Thyroid gland (tissue), 4 donors: Measurements from ENCODE around the gene PRSS48. TPM values are rescaled to one million over a fixed set of nuclear protein-coding genes. Genes with fewer than 3 reads are reported as not detected.

Experiments used
- DNase-seq, 2 donors: peaks; one replicate each; pipeline ENCODE4 v3.0.0-alpha.2; 2019
- H3K27ac ChIP-seq, 3 donors: fragments of 200-600 bp; sonication (generic); 1 replicate in 2 of 3; 2 replicates in 1 of 3; pipeline ENCODE4 v1.5.1; 2016 to 2019; ENCODE audit warnings: mild to moderate bottlenecking in 1 of 3, moderate library complexity in 1 of 3
- H3K27me3 ChIP-seq: fragments of 200-600 bp; sonication (generic); one replicate; pipeline ENCODE4 v1.5.1; 2019
- H3K36me3 ChIP-seq, 2 donors: fragments of 200-600 bp; sonication (generic); one replicate each; pipeline ENCODE4 v1.5.1; 2016 to 2019
- H3K4me1 ChIP-seq, 2 donors: fragments of 200-600 bp; sonication (generic); one replicate each; pipeline ENCODE4 v1.5.1; 2017 to 2019
- H3K4me3 ChIP-seq, 3 donors: fragments of 200-600 bp; sonication (generic); replicated peaks in 1 of 3; 1 replicate in 2 of 3; 2 replicates in 1 of 3; pipeline ENCODE4 v1.5.1; 2016; ENCODE audit warnings: mild to moderate bottlenecking in 1 of 3
- H3K9me3 ChIP-seq: fragments of 200-600 bp; sonication (generic); one replicate; pipeline ENCODE4 v1.5.1; 2017
- CTCF ChIP-seq, 6 experiments: fragments of 200-600 bp in 3 of 6; fragments of 450-650 bp in 3 of 6; sonication (generic) in 3 of 6; IDR thresholded peaks; one replicate each; pipeline ENCODE4 v1.5.1; 2016 to 2019; ENCODE audit warnings: antibody characterized with exemption in 6 of 6, mild to moderate bottlenecking in 2 of 6, inconsistent platforms in 1 of 6, moderate library complexity in 1 of 6
- POLR2A ChIP-seq, 2 donors: fragments of 450-650 bp; IDR thresholded peaks; one replicate each; pipeline ENCODE4 v1.6.1; 2017; ENCODE audit warnings: antibody characterized with exemption in 2 of 2, mild to moderate bottlenecking in 2 of 2, moderate library complexity in 1 of 2
- WGBS, 2 donors: methylation state at CpG; one replicate each; pipeline ENCODE4 v1.1.5; 2017; 5-methylcytosine and 5-hydroxymethylcytosine counted together
- intact Hi-C: fragments of 100-400 bp; cut with DNase I; formaldehyde crosslinking; loops from one replicate; pipeline ENCODE4 v1.15.1; 2023
- total RNA-seq, 4 donors: library from RNA; depleted of rRNA; stranded (reverse); fragments of >200 nt; gene quantifications; one replicate each; pipeline ENCODE4 v1.2.3, GENCODE V29; 2016

PRSS48 gene
- total RNA-seq, 4 donors from 2014 or later: not detected

GRCh38 chr4:151259752-151260151, 17.2 kb upstream of the PRSS48 start:
- no peaks in the 10 kb centered on the region for H3K9me3 ChIP-seq
- DNase-seq: no peak
- H3K36me3 ChIP-seq: no peaks in the 10 kb centered on the region
- no peak overlapping the region for H3K27ac ChIP-seq
- no peak for TF ChIP-seq POLR2A (IDR thresholded peaks at IDR 0.05)
- no peak for TF ChIP-seq CTCF (IDR thresholded peaks at IDR 0.05)
- 82 to 95% methylated on average over 1 of the region's 1 CpG for WGBS, 2 donors
- H3K4me3 ChIP-seq: no peak overlapping the region
- intact Hi-C loops: no loop called here
- no peaks in the 10 kb centered on the region for H3K27me3 ChIP-seq
- no peaks in the 10 kb centered on the region for H3K4me1 ChIP-seq

- TF ChIP-seq POLR2A (IDR thresholded peaks at IDR 0.05) (no peak), CTCF (IDR thresholded peaks at IDR 0.05) (no peak)
- no peak overlapping the region for H3K4me3 ChIP-seq
- no peak overlapping the region for H3K27ac ChIP-seq
- DNase-seq: no peak
- H3K27me3 ChIP-seq: no peaks in the 10 kb centered on the region
- H3K9me3 ChIP-seq: no peaks in the 10 kb centered on the region
- 98 to 99% methylated on average over 2 of the region's 2 CpGs for WGBS, 2 donors
- no peaks in the 10 kb centered on the region for H3K36me3 ChIP-seq
- intact Hi-C loops: no loop called here
- no peaks in the 10 kb centered on the region for H3K4me1 ChIP-seq
Measured at GRCh38 chr4:151260526-151260925, 16.4 kb upstream of the PRSS48 start.

GRCh38 chr4:151263455-151263854, 13.5 kb upstream of the PRSS48 start:
- TF ChIP-seq CTCF (IDR thresholded peaks at IDR 0.05) (no peak), POLR2A (IDR thresholded peaks at IDR 0.05) (no peak)
- Histone ChIP-seq H3K36me3 (no peaks in the 10 kb centered on the region), H3K4me1 (no peaks in the 10 kb centered on the region), H3K9me3 (no peaks in the 10 kb centered on the region), H3K4me3 (no peak overlapping the region), H3K27ac (no peak overlapping the region), H3K27me3 (no peaks in the 10 kb centered on the region)
- WGBS, 2 donors: 95 to 100% methylated on average over 2 of the region's 2 CpGs
- no peak for DNase-seq
- intact Hi-C loops: no loop called here

DNA sequence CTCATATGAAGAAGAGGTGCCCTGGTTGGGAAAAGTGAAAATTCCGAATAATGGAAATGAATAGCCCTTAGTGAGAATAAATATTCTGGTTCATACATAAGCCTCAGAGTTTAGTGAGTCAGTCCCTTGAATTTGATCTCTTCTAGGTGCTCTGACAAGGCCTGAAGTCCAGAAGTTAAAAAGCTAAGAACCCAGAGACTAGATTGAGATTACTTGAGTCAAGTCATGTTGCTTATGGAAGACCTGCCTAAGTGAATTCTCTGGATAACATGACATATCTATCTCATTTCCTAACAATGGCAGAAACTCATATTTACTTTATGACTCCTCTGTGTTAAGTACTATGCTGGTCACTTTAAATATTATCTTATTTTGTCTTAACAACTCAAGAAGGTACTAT, 10.5 kb upstream of the PRSS48 start:
- no peak overlapping the region for H3K27ac ChIP-seq
- no peaks in the 10 kb centered on the region for H3K4me1 ChIP-seq
- no peak overlapping the region for H3K4me3 ChIP-seq
- H3K27me3 ChIP-seq: no peaks in the 10 kb centered on the region
- TF ChIP-seq CTCF (IDR thresholded peaks at IDR 0.05) (no peak), POLR2A (IDR thresholded peaks at IDR 0.05) (no peak)
- intact Hi-C loops: no loop called here
- H3K36me3 ChIP-seq: no peaks in the 10 kb centered on the region
- DNase-seq: no peak
- WGBS, 2 donors: 96 to 100% methylated on average over 1 of the region's 1 CpG
- no peaks in the 10 kb centered on the region for H3K9me3 ChIP-seq

- intact Hi-C loops: no loop called here
- H3K27me3 ChIP-seq: no peaks in the 10 kb centered on the region
- H3K27ac ChIP-seq: no peak overlapping the region
- TF ChIP-seq CTCF (IDR thresholded peaks at IDR 0.05): no peak
- no peak for TF ChIP-seq POLR2A (IDR thresholded peaks at IDR 0.05)
- no peaks in the 10 kb centered on the region for H3K9me3 ChIP-seq
- 92 to 93% methylated on average over 4 of the region's 4 CpGs for WGBS, 2 donors
- H3K4me3 ChIP-seq: no peak overlapping the region
- H3K36me3 ChIP-seq: no peaks in the 10 kb centered on the region
- H3K4me1 ChIP-seq: no peaks in the 10 kb centered on the region
- no peak for DNase-seq
Measured at GRCh38 chr4:151267104-151267503, 9.9 kb upstream of the PRSS48 start.
